ENCODE measurements around the gene WIPI1.

GRCh38 chr17:68387435-68388218 lies 69.7 kb downstream of the WIPI1 start:
- no peak for TF ChIP-seq POLR2AphosphoS5 (IDR thresholded peaks at IDR 0.05; ENCODE audit: borderline replicate concordance, low read depth, low read length)
- TF ChIP-seq EZH2 (IDR thresholded peaks at IDR 0.05): no peak

Measured in SK-N-MC (cell line).